Measurements from ENCODE around the gene ASTN2.

The ASTN2 gene

GRCh38 chr9:117008461-117008860 is 406.4 kb downstream of the ASTN2 start:
- Histone ChIP-seq H3K36me3 (ENCODE audit: control insufficient read depth, insufficient read depth, low read length) (no peaks in the 10 kb centered on the region), H3K4me3 (replicated peaks; ENCODE audit: low read depth, low read length) (no peak overlapping the region), H3K27me3 (replicated peaks; ENCODE audit: control insufficient read depth, insufficient read depth, low read length) (no peaks in the 10 kb centered on the region; the same call in none of the 2 replicates)
- TF ChIP-seq CTCF (IDR thresholded peaks at IDR 0.05; ENCODE audit: insufficient read depth, low read length, poor library complexity, severe bottlenecking) = no peak
- DNase-seq (ENCODE audit: extremely low read depth, insufficient read length) = no peak

GRCh38 chr9:117002686-117003085 is 412.2 kb downstream of the ASTN2 start:
- H3K27me3 ChIP-seq (replicated peaks; ENCODE audit: control insufficient read depth, insufficient read depth, low read length) = 0 out of 2 replicates have a peak, but pooled peaks cover 1% of the 10 kb centered on the region
- no peak overlapping the region for H3K4me3 ChIP-seq (replicated peaks; ENCODE audit: low read depth, low read length)
- no peaks in the 10 kb centered on the region for H3K36me3 ChIP-seq (ENCODE audit: control insufficient read depth, insufficient read depth, low read length)
- TF ChIP-seq CTCF (IDR thresholded peaks at IDR 0.05; ENCODE audit: insufficient read depth, low read length, poor library complexity, severe bottlenecking) = no peak
- DNase-seq (ENCODE audit: extremely low read depth, insufficient read length) = no peak

GRCh38 chr9:117000834-117001233 is 414.0 kb downstream of the ASTN2 start:
- Histone ChIP-seq H3K4me3 (replicated peaks; ENCODE audit: low read depth, low read length) (no peak overlapping the region), H3K27me3 (replicated peaks; ENCODE audit: control insufficient read depth, insufficient read depth, low read length) (0 out of 2 replicates have a peak, but pooled peaks cover 1% of the 10 kb centered on the region), H3K36me3 (ENCODE audit: control insufficient read depth, insufficient read depth, low read length) (no peaks in the 10 kb centered on the region)
- DNase-seq (ENCODE audit: extremely low read depth, insufficient read length) = no peak
- no peak for TF ChIP-seq CTCF (IDR thresholded peaks at IDR 0.05; ENCODE audit: insufficient read depth, low read length, poor library complexity, severe bottlenecking)

- Histone ChIP-seq H3K27me3 (replicated peaks; ENCODE audit: control insufficient read depth, insufficient read depth, low read length) (0 out of 2 replicates have a peak, but pooled peaks cover 1% of the 10 kb centered on the region), H3K4me3 (replicated peaks; ENCODE audit: low read depth, low read length) (no peak overlapping the region), H3K36me3 (ENCODE audit: control insufficient read depth, insufficient read depth, low read length) (no peaks in the 10 kb centered on the region)
- no peak for TF ChIP-seq CTCF (IDR thresholded peaks at IDR 0.05; ENCODE audit: insufficient read depth, low read length, poor library complexity, severe bottlenecking)
- DNase-seq (ENCODE audit: extremely low read depth, insufficient read length) = no peak
These were observed 414.6 kb downstream of the ASTN2 start for GRCh38 chr9:117000196-117000723.

- no peak for TF ChIP-seq CTCF (IDR thresholded peaks at IDR 0.05; ENCODE audit: insufficient read depth, low read length, poor library complexity, severe bottlenecking)
- no peak overlapping the region for H3K4me3 ChIP-seq (replicated peaks; ENCODE audit: low read depth, low read length)
- H3K27me3 ChIP-seq (replicated peaks; ENCODE audit: control insufficient read depth, insufficient read depth, low read length) = 0 out of 2 replicates have a peak, but pooled peaks cover 1% of the 10 kb centered on the region
- no peak for DNase-seq (ENCODE audit: extremely low read depth, insufficient read length)
- H3K36me3 ChIP-seq (ENCODE audit: control insufficient read depth, insufficient read depth, low read length) = no peaks in the 10 kb centered on the region
These were observed 416.6 kb downstream of the ASTN2 start for GRCh38 chr9:116998305-116998704.

GRCh38 chr9:116992865-116993264 is 422.0 kb downstream of the ASTN2 start:
- Histone ChIP-seq H3K27me3 (replicated peaks; ENCODE audit: control insufficient read depth, insufficient read depth, low read length) (no peaks in the 10 kb centered on the region; the same call in 1 of the 2 replicates), H3K36me3 (ENCODE audit: control insufficient read depth, insufficient read depth, low read length) (no peaks in the 10 kb centered on the region), H3K4me3 (replicated peaks; ENCODE audit: low read depth, low read length) (no peak overlapping the region)
- DNase-seq (ENCODE audit: extremely low read depth, insufficient read length) = no peak
- TF ChIP-seq CTCF (IDR thresholded peaks at IDR 0.05; ENCODE audit: insufficient read depth, low read length, poor library complexity, severe bottlenecking) = no peak

Measured in GM06990 (cell line).